Breast epithelium (tissue), 3 donors: Measurements from ENCODE around the gene SECTM1.

Experiments
- CTCF ChIP-seq, 3 donors: fragments of 450-650 bp; IDR thresholded peaks; one replicate each; pipeline ENCODE4 v1.5.1; 2016 to 2017; ENCODE audit warnings: antibody characterized with exemption in 3 of 3, mild to moderate bottlenecking in 3 of 3, moderate library complexity in 3 of 3
- POLR2A ChIP-seq: fragments of 450-650 bp; IDR thresholded peaks from one replicate; pipeline ENCODE4 v1.6.1; 2016; ENCODE audit warnings: antibody characterized with exemption, mild to moderate bottlenecking, moderate library complexity
- POLR2AphosphoS5 ChIP-seq, 3 donors: sonication (generic); formaldehyde crosslinking; IDR thresholded peaks; one replicate each; pipeline ENCODE4 v1.6.1; 2017; ENCODE audit warnings: antibody characterized with exemption in 3 of 3

DNA sequence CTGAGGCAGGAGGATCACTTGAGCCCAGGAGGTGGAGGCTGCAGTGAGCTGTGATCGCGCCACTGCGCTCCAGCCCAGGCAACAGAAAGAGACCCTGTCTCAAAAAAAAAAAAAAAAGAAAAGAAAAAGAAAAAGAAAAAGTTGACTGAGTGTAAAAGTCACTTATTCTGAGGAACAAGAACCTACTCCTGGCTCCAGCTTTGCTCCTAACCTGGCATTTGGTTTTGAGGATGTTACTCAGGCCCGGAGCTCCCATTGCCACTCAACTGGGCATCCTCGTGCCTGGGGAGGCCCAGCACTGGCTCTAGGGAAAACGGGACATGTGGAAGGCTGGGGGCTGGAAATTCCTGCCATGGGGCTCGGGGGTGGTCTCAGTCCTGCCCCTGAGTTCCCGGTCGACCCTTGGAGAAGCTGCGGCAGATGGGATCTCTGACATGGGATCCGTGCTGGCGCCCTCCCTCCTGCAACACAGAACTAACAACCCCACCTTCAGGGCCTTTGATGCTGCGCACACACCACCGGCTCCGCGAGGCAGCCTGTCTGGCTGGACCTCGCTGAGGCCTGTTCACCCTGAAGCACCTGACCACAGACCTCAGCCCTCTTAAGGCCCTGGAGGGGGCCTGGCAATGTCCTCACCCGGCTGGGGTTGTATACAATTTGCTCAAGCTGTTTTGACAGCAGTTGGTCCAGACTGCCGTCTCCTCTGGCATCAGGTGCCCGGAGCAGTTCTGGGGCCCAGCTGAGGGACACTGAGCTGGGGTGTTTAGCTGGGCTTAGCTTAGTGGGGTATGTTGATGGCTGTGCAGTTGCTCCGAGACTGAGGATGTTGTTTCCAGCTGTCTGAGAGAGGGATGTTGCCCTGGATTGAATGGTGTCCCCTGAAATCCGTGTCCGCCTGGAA, 28.5 kb downstream of the SECTM1 start:
- TF ChIP-seq POLR2AphosphoS5 (IDR thresholded peaks at IDR 0.05) (no peak), CTCF (IDR thresholded peaks at IDR 0.05) (no peak), POLR2A (no peak)
